Fibroblast of gingiva (primary cell): Measurements from ENCODE around the gene SCN4A.
A peak's percentile ranks its signal among the peaks of the same experiment; 100 is the strongest.

Experiments
- DNase-seq: peaks from one replicate; pipeline ENCODE4 v3.0.0-alpha.2; 2011; ENCODE audit warnings: low read depth

The SCN4A gene

GRCh38 chr17:64001763-64002529 is 29.2 kb upstream of the SCN4A start:
- peak; percentile 57 for DNase-seq

GRCh38 chr17:64001091-64001579 is 28.4 kb upstream of the SCN4A start:
- DNase-seq: no peak

- no peak for DNase-seq
Measured at GRCh38 chr17:63999680-64000531, 27.2 kb upstream of the SCN4A start.

- no peak for DNase-seq
Measured at GRCh38 chr17:63998721-63999679, 26.3 kb upstream of the SCN4A start.

GRCh38 chr17:63998050-63998720 is 25.5 kb upstream of the SCN4A start, which contains the start of gene PRR29:
Gene PRR29 (plus strand): TSS chr17:63998351. CDS start chr17:63998365, 14 bp downstream.
- peak; percentile 30 for DNase-seq

GRCh38 chr17:63997341-63998048 is 24.8 kb upstream of the SCN4A start:
- DNase-seq: no peak

- no peak for DNase-seq
Measured at GRCh38 chr17:63996430-63997182, 23.9 kb upstream of the SCN4A start.

GRCh38 chr17:63995626-63996025 is 22.9 kb upstream of the SCN4A start:
- no peak for DNase-seq

GRCh38 chr17:63993368-63993985 is 20.8 kb upstream of the SCN4A start:
- DNase-seq: no peak

GRCh38 chr17:63991611-63992010 is 18.9 kb upstream of the SCN4A start:
- no peak for DNase-seq

GRCh38 chr17:63989622-63990345 is 17.1 kb upstream of the SCN4A start:
- DNase-seq: no peak

- no peak for DNase-seq
Measured at GRCh38 chr17:63988741-63989621, 16.3 kb upstream of the SCN4A start.

GRCh38 chr17:63988127-63988478 is 15.4 kb upstream of the SCN4A start:
- DNase-seq: no peak

- no peak for DNase-seq
Measured at GRCh38 chr17:63987221-63988126, 14.8 kb upstream of the SCN4A start.

GRCh38 chr17:63986821-63987220 is 14.1 kb upstream of the SCN4A start:
- no peak for DNase-seq

GRCh38 chr17:63985387-63986140 is 12.8 kb upstream of the SCN4A start:
- DNase-seq: no peak
